Urinary bladder (tissue), 4 donors: Measurements from ENCODE around the gene GAPDH. TPM values are rescaled to one million over a fixed set of nuclear protein-coding genes. Genes with fewer than 3 reads are reported as not detected.
A peak's percentile ranks its signal among the peaks of the same experiment; 100 is the strongest.
"Not testable (repeated sequence)": the region's sequence is repeated elsewhere in the genome, so short reads cannot be mapped to it uniquely, and the experiment has no call there.

ENCODE experiments used
- DNase-seq: peaks from one replicate; pipeline ENCODE4 v3.0.0-alpha.2; 2015; ENCODE audit errors: extremely low spot score
- H3K27ac ChIP-seq: one replicate; pipeline ENCODE4 v1.5.1; 2013; ENCODE audit warnings: low read depth, mild to moderate bottlenecking, moderate library complexity
- H3K36me3 ChIP-seq: one replicate; pipeline ENCODE4 v1.6.1; 2013; ENCODE audit warnings: mild to moderate bottlenecking, moderate library complexity; ENCODE audit not compliant: insufficient read depth
- H3K4me1 ChIP-seq: one replicate; pipeline ENCODE4 v1.6.1; 2013; ENCODE audit warnings: mild to moderate bottlenecking, moderate library complexity; ENCODE audit not compliant: insufficient read depth
- H3K4me3 ChIP-seq: one replicate; pipeline ENCODE4 v1.5.1; 2013; ENCODE audit warnings: low read depth, low read length
- WGBS: extraction: QIAGEN DNeasy Blood & Tissue Kit; methylation state at CpG from one replicate; pipeline ENCODE4 v1.1.7; 2013; 5-methylcytosine and 5-hydroxymethylcytosine counted together
- polyA plus RNA-seq: library from polyadenylated mRNA; stranded (reverse); fragments of 200-250 nt; gene quantifications from one replicate; pipeline ENCODE4 v1.2.3, GENCODE V29; 2013
- total RNA-seq: library from RNA; depleted of rRNA; stranded (reverse); fragments of >200 nt; gene quantifications from one replicate; pipeline ENCODE4 v1.2.3, GENCODE V29; 2014
- donor health status: healthy with polysubstance abuse.
- donor health status: healthy.

GAPDH gene
- total and polyA plus RNA-seq, 2 donors: 1,141 to 3,231 TPM

- Histone ChIP-seq H3K36me3 (peaks cover 4% of the 10 kb centered on the region), H3K27ac (peak overlapping the region; percentile 25), H3K4me1 (no peaks in the 10 kb centered on the region), H3K4me3 (peak overlapping the region; percentile 73)
- 12% methylated on average over 22 of the region's 22 CpGs for WGBS
- no peak for DNase-seq
These were observed 20.1 kb downstream of the GAPDH start for GRCh38 chr12:6554168-6555017.

DNA sequence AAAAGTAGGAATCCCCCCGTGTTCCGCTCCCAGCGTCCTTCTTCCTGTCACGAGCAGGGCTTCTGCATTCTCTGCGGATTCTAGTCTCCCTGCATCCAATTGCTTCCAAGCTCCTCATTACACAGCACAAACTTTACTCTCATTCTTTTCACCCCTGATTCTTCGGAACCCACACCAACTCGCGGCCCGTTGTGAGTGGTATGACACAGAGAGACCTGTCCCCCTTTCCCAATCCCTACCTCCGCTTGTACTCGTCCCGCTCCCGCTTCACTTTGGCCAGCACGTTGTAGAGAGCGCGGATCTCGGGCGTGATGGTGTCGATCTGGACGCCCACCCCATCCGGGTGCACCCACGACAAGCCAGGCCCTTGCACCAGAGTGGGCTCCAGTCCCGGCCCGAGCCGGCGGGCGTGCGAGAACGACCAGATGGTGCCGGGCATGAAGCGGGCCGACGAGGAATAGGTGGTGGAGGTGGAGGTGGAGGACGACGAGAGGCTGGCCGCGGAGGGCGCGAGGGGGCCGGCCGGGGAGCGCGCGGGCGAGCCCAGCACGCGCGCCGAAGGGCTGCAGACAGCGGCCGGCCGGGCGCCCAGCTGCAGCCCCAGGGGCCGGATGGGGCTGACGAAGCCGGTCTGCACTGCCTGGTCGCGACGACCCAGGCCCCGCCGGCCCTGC lies 20.8 kb downstream of the GAPDH start:
- Histone ChIP-seq H3K27ac (peak overlapping the region; percentile 25), H3K4me1 (no peaks in the 10 kb centered on the region), H3K36me3 (peaks cover 9% of the 10 kb centered on the region), H3K4me3 (peak overlapping the region; percentile 73)
- 6% methylated on average over 61 of the region's 61 CpGs for WGBS
- DNase-seq: no peak

- DNase-seq: not testable (repeated sequence)
These were observed 22.1 kb downstream of the GAPDH start for GRCh38 chr12:6556496-6556817.

GRCh38 chr12:6556857-6557256 lies 22.5 kb downstream of the GAPDH start:
- Histone ChIP-seq H3K4me3 (no peak overlapping the region), H3K27ac (no peak overlapping the region), H3K36me3 (peaks cover 9% of the 10 kb centered on the region), H3K4me1 (no peaks in the 10 kb centered on the region)
- 82% methylated on average over 4 of the region's 4 CpGs for WGBS
- DNase-seq: no peak

More at GRCh38 chr12:6556496-6556817, 22.1 kb downstream of the GAPDH start:
- 85% methylated on average over 7 of the region's 7 CpGs for WGBS
- not testable (repeated sequence) for H3K27ac ChIP-seq, H3K4me1 ChIP-seq, H3K36me3 ChIP-seq, H3K4me3 ChIP-seq

GRCh38 chr12:6558014-6558760 lies 23.9 kb downstream of the GAPDH start:
- H3K36me3 ChIP-seq, DNase-seq, H3K27ac ChIP-seq, H3K4me1 ChIP-seq, H3K4me3 ChIP-seq: not testable (repeated sequence)
- 73% methylated on average over 14 of the region's 14 CpGs for WGBS

DNA sequence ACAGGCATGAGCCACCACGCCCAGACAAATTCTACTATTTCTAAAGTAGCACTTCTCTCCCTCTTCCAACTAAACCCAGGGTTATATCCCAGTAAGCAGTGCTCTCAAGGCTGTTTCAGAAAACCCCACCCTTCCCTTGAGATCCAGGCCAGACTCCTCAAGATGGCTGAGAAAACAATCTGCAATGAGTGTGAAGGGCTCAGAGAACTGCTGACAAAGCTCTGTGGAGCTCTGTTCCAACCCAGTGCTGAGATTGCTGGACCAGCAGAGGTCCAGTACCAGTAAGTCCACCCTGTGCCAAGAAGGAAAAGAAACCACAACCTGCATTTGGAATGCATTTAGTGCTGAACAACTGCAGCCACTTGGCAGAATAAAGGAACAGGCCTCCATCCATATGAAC lies 25.2 kb downstream of the GAPDH start:
- Histone ChIP-seq H3K36me3 (peaks cover 9% of the 10 kb centered on the region), H3K27ac (no peak overlapping the region), H3K4me1 (no peaks in the 10 kb centered on the region), H3K4me3 (no peak overlapping the region)
- WGBS: 94% methylated on average over 1 of the region's 1 CpG
- no peak for DNase-seq

DNA sequence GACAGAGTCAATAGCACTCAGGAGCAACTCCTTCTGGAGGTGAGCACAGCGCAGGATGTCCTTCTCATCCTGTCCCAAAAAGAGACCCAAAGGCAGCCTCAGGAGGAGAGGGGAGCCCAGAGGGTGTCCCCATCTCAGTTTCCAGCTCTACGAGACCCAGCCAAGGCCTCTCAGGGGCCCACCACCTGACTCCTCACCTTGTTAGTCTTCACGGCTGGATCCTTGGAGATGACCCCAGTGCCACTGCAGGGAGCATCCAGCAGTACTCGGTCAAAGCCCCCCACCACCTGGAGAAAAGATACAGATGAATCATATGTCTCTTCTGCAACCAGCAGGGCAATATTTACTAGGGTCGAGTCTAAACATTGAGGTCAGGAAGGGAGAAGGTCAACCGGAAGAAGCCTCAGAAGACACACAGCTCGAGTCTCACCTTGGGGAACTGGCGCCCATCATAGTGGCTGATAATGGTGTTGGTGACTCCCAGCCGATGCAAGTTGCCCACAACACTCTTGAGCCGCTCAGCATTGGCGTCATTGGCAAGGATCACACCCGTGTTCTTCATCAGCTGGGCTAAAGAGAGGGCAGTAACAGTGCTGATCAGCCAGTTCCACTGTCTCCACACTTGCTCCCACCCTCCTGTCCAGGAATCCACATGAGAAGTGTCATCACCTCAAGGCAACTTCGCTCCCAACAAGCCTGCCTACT lies 26.3 kb downstream of the GAPDH start:
- Histone ChIP-seq H3K27ac (no peak overlapping the region), H3K4me1 (no peaks in the 10 kb centered on the region), H3K36me3 (peaks cover 9% of the 10 kb centered on the region), H3K4me3 (no peak overlapping the region)
- no peak for DNase-seq
- 91% methylated on average over 13 of the region's 13 CpGs for WGBS

DNA sequence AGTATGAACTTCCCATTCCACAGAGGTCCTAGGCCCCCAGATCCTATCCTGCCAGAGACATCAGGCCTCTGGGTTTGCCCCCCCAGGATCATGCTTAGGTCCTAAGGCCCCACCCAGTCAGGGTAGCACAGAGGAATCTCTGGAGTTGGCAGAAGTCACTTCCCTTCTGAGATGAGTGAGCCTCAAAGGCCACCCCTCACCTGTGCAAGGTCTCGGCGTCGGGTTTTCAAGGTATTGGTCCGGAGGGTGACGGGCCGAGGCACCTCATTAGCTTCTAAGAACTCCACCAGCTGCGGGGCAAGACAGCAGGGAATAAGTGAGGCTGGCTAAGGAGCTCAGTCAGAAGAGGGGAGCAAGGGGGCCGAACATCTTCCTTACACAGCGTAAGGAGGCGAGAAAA lies 28.6 kb downstream of the GAPDH start:
- Histone ChIP-seq H3K36me3 (peaks cover 8% of the 10 kb centered on the region), H3K4me1 (peaks cover 3% of the 10 kb centered on the region), H3K27ac (no peak overlapping the region), H3K4me3 (no peak overlapping the region)
- DNase-seq: no peak
- WGBS: 96% methylated on average over 10 of the region's 10 CpGs

GRCh38 chr12:6563448-6564050 lies 29.2 kb downstream of the GAPDH start:
- no peak overlapping the region for H3K4me3 ChIP-seq
- H3K36me3 ChIP-seq: peaks cover 8% of the 10 kb centered on the region
- WGBS: 75% methylated on average over 8 of the region's 8 CpGs
- no peak overlapping the region for H3K27ac ChIP-seq
- peaks cover 3% of the 10 kb centered on the region for H3K4me1 ChIP-seq
- no peak for DNase-seq

DNA sequence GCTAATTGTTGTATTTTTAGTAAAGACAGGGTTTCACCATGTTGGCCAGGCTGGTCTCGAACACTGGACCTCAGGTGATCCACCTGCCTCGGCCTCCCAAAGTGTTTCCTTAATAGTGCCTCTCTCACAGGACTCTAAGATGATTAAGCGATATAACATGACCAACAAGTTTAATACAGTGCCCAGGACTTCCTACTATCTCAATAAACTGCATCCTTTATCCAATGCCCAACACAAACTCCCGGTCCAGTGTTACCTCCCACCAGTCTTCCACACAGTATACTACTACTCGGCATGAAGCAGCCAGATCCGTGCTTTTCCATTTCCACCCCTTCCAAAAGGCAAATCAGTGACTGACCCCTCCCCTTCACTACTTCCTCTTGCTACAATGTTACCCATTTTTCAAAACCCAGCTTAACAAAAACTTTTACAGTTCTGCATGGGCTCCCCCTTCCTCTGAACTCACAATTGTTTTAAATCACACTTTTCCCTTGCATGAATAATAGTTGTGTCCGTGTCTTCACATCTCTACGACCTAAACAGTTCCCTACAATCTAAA lies 32.9 kb downstream of the GAPDH start:
- peak overlapping the region; percentile 62 for H3K4me3 ChIP-seq
- peaks cover 2% of the 10 kb centered on the region for H3K36me3 ChIP-seq
- no peak overlapping the region for H3K27ac ChIP-seq
- DNase-seq: no peak
- peaks cover 3% of the 10 kb centered on the region for H3K4me1 ChIP-seq
- WGBS: 42% methylated on average over 8 of the region's 8 CpGs

- Histone ChIP-seq H3K4me1 (peaks cover 3% of the 10 kb centered on the region), H3K36me3 (peaks cover 5% of the 10 kb centered on the region), H3K4me3 (no peak overlapping the region), H3K27ac (peak overlapping the region; percentile 24)
- no peak for DNase-seq
- WGBS: 83% methylated on average over 12 of the region's 12 CpGs
These were observed 35.0 kb downstream of the GAPDH start for GRCh38 chr12:6569312-6569711.

DNA sequence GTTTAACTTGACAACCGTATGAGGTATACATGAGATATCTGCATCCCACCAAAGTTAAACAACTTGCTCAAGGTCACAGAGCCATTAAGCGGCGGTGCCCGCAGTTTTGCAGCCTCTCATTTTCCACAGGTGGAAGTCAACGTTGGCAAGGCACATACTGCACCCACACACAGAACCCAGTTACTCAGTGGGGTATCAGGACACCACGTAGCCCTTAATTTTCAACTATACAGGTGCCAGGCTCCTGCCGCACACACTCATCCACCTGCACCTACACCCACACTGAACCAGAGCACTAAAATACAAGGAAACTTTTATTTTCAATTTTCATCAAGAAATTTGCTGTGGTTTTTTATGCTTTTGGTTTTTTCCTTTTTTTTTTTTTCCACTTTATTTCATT lies 35.5 kb downstream of the GAPDH start:
- no peak for DNase-seq
- Histone ChIP-seq H3K27ac (no peak overlapping the region), H3K4me3 (no peak overlapping the region), H3K36me3 (peaks cover 5% of the 10 kb centered on the region), H3K4me1 (peaks cover 3% of the 10 kb centered on the region)
- WGBS: 78% methylated on average over 7 of the region's 7 CpGs
